ENCODE measurements around the gene MBD6. TPM values are rescaled to one million over a fixed set of nuclear protein-coding genes. Genes with fewer than 3 reads are reported as not detected.
A peak's percentile ranks its signal among the peaks of the same experiment; 100 is the strongest.

Gene MBD6
- total RNA-seq, 3 donors from 2014 or later, result 116 to 137 (median 120) TPM

DNA sequence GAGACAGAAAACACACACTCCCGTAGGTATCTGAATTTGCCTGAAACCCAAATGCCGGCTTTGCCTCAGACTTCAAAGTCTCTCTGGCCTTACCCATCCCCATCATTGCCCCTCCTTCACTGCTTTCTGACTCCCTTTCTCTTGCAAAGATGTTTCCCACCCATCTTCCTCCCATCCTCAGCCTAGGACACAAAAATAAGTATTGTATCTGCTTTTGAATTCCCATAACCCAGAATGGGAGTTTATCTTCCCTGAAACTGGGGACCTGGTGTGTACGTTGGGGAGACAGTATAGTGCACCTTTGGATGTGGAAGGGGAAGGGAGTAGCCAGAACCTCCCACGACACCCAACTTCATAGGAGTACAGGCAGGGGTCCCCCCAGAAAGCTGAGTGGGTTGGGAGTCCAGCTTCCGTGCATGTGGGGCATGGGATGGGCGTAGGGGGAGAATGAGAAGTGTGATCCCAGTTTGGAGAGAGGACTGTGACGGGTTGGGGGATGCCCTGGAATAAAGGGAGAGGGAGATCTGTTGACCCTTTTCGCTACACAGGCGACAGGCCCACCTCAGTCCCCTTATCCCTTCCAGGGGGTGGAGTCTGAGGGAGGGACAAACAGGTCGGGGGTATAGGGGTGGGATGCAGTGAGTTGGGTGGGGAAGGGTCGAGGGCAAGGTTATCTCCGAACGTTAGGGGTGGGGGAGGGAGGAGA, 26.7 kb downstream of the MBD6 start:
- Histone ChIP-seq H3K4me3 (no peak overlapping the region), H3K9me3 (no peaks in the 10 kb centered on the region), H3K4me1 (ENCODE audit: low read depth) (peaks cover 11% of the 10 kb centered on the region), H3K36me3 (ENCODE audit: low read depth) (peaks cover 3% of the 10 kb centered on the region)
- intact Hi-C loops (cut with DNase I, micrococcal nuclease), result no loop called here
- TF ChIP-seq CTCF (IDR thresholded peaks at IDR 0.05), result no peak
- ATAC-seq (no peak), DNase-seq (no peak)

- DNase-seq (peak in 2 of 3 donors; percentile 56 to 59), ATAC-seq (peak; percentile 18)
- intact Hi-C loops (cut with DNase I, micrococcal nuclease), result no loop called here
These were observed 27.5 kb downstream of the MBD6 start, which contains the start of gene KIF5A for GRCh38 chr12:57549909-57550640. TSS of gene KIF5A (plus strand) at chr12:57550044. CDS start at chr12:57550272, 228 bp downstream.

DNA sequence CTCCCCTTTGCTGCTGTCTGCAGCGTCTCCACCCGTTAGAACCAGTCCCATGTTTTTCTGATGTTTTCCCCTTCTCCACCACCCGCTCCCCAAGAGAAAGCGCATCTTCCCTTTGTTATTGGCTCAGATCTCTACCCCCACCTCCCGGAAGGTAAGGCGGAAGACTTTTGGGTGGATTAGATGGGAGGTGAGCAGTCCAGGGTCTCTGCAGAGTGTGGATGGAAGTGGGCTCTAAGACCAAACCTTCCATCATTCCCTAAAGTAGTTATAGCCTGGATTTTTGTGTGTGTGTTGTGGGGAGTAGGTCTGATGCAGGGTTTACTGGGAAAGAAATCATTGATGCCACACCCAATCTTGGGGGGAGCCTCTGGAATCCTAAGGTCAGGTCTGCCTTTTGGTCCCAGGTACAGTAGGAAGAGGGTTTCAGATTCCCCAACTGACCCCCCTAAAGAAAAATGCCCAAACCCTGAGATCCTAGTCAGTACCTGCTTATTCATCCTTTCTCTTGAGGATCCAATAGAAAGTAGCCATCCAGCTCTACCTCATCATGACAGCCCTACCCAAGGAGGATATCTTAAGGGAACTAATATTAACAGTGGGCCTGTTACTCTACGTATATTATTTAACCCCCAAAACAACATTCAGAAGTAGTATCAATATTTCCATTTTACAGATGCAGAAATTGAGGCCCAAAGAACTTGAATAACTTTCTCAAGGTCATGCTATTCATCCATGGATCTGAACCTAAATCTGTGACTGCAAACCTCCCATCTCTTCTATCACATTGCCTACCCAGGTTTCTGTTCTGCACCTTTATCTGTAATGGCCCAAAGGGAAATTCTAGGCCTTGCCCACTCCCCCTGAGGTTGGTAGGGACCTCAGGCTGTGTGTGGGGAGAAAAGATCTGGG, 28.3 kb downstream of the MBD6 start:
- intact Hi-C loops (cut with DNase I, micrococcal nuclease), result no loop called here
- ATAC-seq, result no peak
- H3K4me3 ChIP-seq, result no peak overlapping the region

More at GRCh38 chr12:57549909-57550640, 27.5 kb downstream of the MBD6 start, which contains the start of gene KIF5A:
- Histone ChIP-seq H3K4me3 (no peak within 1 kb of the TSS), H3K4me1 (ENCODE audit: low read depth) (peaks cover 11% of the 10 kb centered on the region), H3K9me3 (no peaks in the 10 kb centered on the region), H3K36me3 (ENCODE audit: low read depth) (peaks cover 3% of the 10 kb centered on the region)
- TF ChIP-seq CTCF (IDR thresholded peaks at IDR 0.05), result no peak

GRCh38 chr12:57551637-57552305, 29.1 kb downstream of the MBD6 start:
- intact Hi-C loops (cut with DNase I, micrococcal nuclease), result no loop called here
- no peak for TF ChIP-seq CTCF (IDR thresholded peaks at IDR 0.05)
- ATAC-seq (no peak), DNase-seq (no peak)
- Histone ChIP-seq H3K36me3 (ENCODE audit: low read depth) (peaks cover 3% of the 10 kb centered on the region), H3K4me3 (no peak overlapping the region), H3K9me3 (no peaks in the 10 kb centered on the region), H3K4me1 (ENCODE audit: low read depth) (peaks cover 2% of the 10 kb centered on the region)

More for the DNA sequence above, 28.3 kb downstream of the MBD6 start:
- Histone ChIP-seq H3K36me3 (ENCODE audit: low read depth) (peaks cover 3% of the 10 kb centered on the region), H3K4me1 (ENCODE audit: low read depth) (peaks cover 7% of the 10 kb centered on the region), H3K9me3 (no peaks in the 10 kb centered on the region)
- TF ChIP-seq CTCF (IDR thresholded peaks at IDR 0.05), result no peak
- no peak for DNase-seq

GRCh38 chr12:57552306-57552651, 29.7 kb downstream of the MBD6 start:
- ATAC-seq (no peak), DNase-seq (no peak)
- TF ChIP-seq CTCF (IDR thresholded peaks at IDR 0.05), result no peak
- H3K36me3 ChIP-seq (ENCODE audit: low read depth), result no peaks in the 10 kb centered on the region
- no peak overlapping the region for H3K4me3 ChIP-seq
- peaks cover 2% of the 10 kb centered on the region for H3K4me1 ChIP-seq (ENCODE audit: low read depth)
- intact Hi-C loops (cut with DNase I, micrococcal nuclease), result no loop called here
- no peaks in the 10 kb centered on the region for H3K9me3 ChIP-seq
